Progenitor cell of endocrine pancreas (in vitro differentiated cells): ENCODE data around the gene SPTAN1. TPM values are rescaled to one million over a fixed set of nuclear protein-coding genes. Genes with fewer than 3 reads are reported as not detected.

Source experiments
- DNase-seq: peaks from one replicate; pipeline ENCODE4 v3.0.0; 2021; ENCODE audit warnings: low spot score; ENCODE audit not compliant: unreplicated experiment
- H3K27ac Mint-ChIP-seq: 2 replicates; pipeline ENCODE4 v1.8.0; 2021; ENCODE audit warnings: mild to moderate bottlenecking, moderate library complexity, mixed read lengths
- H3K27me3 Mint-ChIP-seq: 2 replicates; pipeline ENCODE4 v1.8.0; 2021; ENCODE audit warnings: mixed read lengths
- H3K36me3 Mint-ChIP-seq: 2 replicates; pipeline ENCODE4 v1.8.0; 2022; ENCODE audit warnings: mixed read lengths; ENCODE audit not compliant: insufficient read depth
- H3K4me1 Mint-ChIP-seq: 2 replicates; pipeline ENCODE4 v1.8.0; 2021; ENCODE audit warnings: low read depth, mixed read lengths
- H3K4me3 Mint-ChIP-seq: 2 replicates; pipeline ENCODE4 v1.8.0; 2021; ENCODE audit warnings: low read depth, mild to moderate bottlenecking, moderate library complexity, mixed read lengths
- H3K9me3 Mint-ChIP-seq: 2 replicates; pipeline ENCODE4 v1.8.0; 2021; ENCODE audit warnings: low read depth, mixed read lengths
- CTCF ChIP-seq: fragments of 200-600 bp; sonication (generic); IDR thresholded peaks from one replicate; pipeline ENCODE4 v1.5.0; 2021; ENCODE audit warnings: antibody characterized with exemption, mild to moderate bottlenecking; ENCODE audit not compliant: unreplicated experiment
- total RNA-seq: library from RNA; stranded (reverse); gene quantifications from 2 replicates; pipeline ENCODE4 v1.2.1, GENCODE V29; 2021

Gene SPTAN1
- total RNA-seq, 1 donor from 2014 or later, result 448 TPM

- Mint-ChIP-seq H3K36me3 (peaks cover 33% of the 10 kb centered on the region), H3K27ac (peak overlapping the region; percentile 58)
These were observed 73.2 kb downstream of the SPTAN1 start for GRCh38 chr9:128625391-128626146.

GRCh38 chr9:128626181-128626580, 73.8 kb downstream of the SPTAN1 start:
- no peaks in the 10 kb centered on the region for H3K27me3 Mint-ChIP-seq
- no peak for TF ChIP-seq CTCF
- H3K4me3 Mint-ChIP-seq, result no peak overlapping the region
- no peaks in the 10 kb centered on the region for H3K4me1 Mint-ChIP-seq
- H3K9me3 Mint-ChIP-seq, result no peaks in the 10 kb centered on the region
- H3K27ac Mint-ChIP-seq, result peak overlapping the region; percentile 10
- no peak for DNase-seq
- H3K36me3 Mint-ChIP-seq, result peaks cover 29% of the 10 kb centered on the region

More at GRCh38 chr9:128625391-128626146, 73.2 kb downstream of the SPTAN1 start:
- Mint-ChIP-seq H3K27me3 (no peaks in the 10 kb centered on the region), H3K4me1 (no peaks in the 10 kb centered on the region), H3K4me3 (no peak overlapping the region), H3K9me3 (no peaks in the 10 kb centered on the region)
- TF ChIP-seq CTCF, result no peak
- no peak for DNase-seq

GRCh38 chr9:128627127-128627715, 74.8 kb downstream of the SPTAN1 start:
- Mint-ChIP-seq H3K27ac (no peak overlapping the region), H3K4me3 (no peak overlapping the region)

GRCh38 chr9:128627906-128628305, 75.5 kb downstream of the SPTAN1 start:
- H3K27me3 Mint-ChIP-seq, result no peaks in the 10 kb centered on the region
- H3K27ac Mint-ChIP-seq, result peak overlapping the region; percentile 21
- no peak for TF ChIP-seq CTCF
- no peaks in the 10 kb centered on the region for H3K4me1 Mint-ChIP-seq
- peaks cover 25% of the 10 kb centered on the region for H3K36me3 Mint-ChIP-seq
- H3K9me3 Mint-ChIP-seq, result no peaks in the 10 kb centered on the region
- DNase-seq, result no peak
- no peak overlapping the region for H3K4me3 Mint-ChIP-seq

More at GRCh38 chr9:128627127-128627715, 74.8 kb downstream of the SPTAN1 start:
- no peak for TF ChIP-seq CTCF
- no peaks in the 10 kb centered on the region for H3K4me1 Mint-ChIP-seq
- peaks cover 25% of the 10 kb centered on the region for H3K36me3 Mint-ChIP-seq
- H3K9me3 Mint-ChIP-seq, result no peaks in the 10 kb centered on the region
- no peak for DNase-seq
- H3K27me3 Mint-ChIP-seq, result no peaks in the 10 kb centered on the region

- Mint-ChIP-seq H3K4me1 (no peaks in the 10 kb centered on the region), H3K27ac (no peak overlapping the region), H3K9me3 (no peaks in the 10 kb centered on the region), H3K36me3 (peaks cover 29% of the 10 kb centered on the region), H3K4me3 (no peak overlapping the region), H3K27me3 (no peaks in the 10 kb centered on the region)
- no peak for TF ChIP-seq CTCF
- no peak for DNase-seq
These were observed 76.2 kb downstream of the SPTAN1 start for GRCh38 chr9:128628471-128629048.
